H1 (cell line): ENCODE data around the gene LRRK1. TPM values are rescaled to one million over a fixed set of nuclear protein-coding genes. Genes with fewer than 3 reads are reported as not detected.

ENCODE experiments used
- CTCF ChIA-PET: fragments of 300-600 bp; sonication (Branson Sonifier 250); formaldehyde crosslinking; loops from one replicate; lab custom pipeline; 2021; ENCODE audit not compliant: partially characterized antibody; lab: Charles Lee
- POLR2A ChIA-PET: fragments of 300-600 bp; sonication (Branson Sonifier 250); formaldehyde crosslinking; loops from one replicate; lab custom pipeline; 2021; ENCODE audit warnings: inconsistent platforms; ENCODE audit not compliant: partially characterized antibody; lab: Charles Lee
- DNase-seq, 2 experiments: peaks; one replicate each; pipeline versions ENCODE4 v3.0.0 to v3.0.0-alpha.2; 2010 to 2022; ENCODE audit warnings: low spot score in 2 of 2, low read depth in 1 of 2, mixed read lengths in 1 of 2
- FAIRE-seq: peaks from 2 replicates; lab custom pipeline; 2011; peaks lifted over from hg19 to GRCh38; lab: Jason Lieb, UNC
- H2AFZ ChIP-seq: 2 replicates; pipeline ENCODE4 v1.8.1; 2012; ENCODE audit warnings: low read length, inconsistent platforms
- H2AK5ac ChIP-seq: 2 replicates; pipeline ENCODE4 v1.6.1; 2013; ENCODE audit warnings: low read depth, low read length
- H2BK120ac ChIP-seq: replicated peaks from 2 replicates; pipeline ENCODE3; 2013; ENCODE audit warnings: low read depth, low read length, inconsistent platforms
- H2BK12ac ChIP-seq: 2 replicates; pipeline ENCODE4 v1.6.1; 2013; ENCODE audit warnings: low read depth, low read length
- H2BK15ac ChIP-seq: 2 replicates; pipeline ENCODE4 v1.6.1; 2013; ENCODE audit warnings: low read length
- H2BK20ac ChIP-seq: 2 replicates; pipeline ENCODE4 v1.6.1; 2013; ENCODE audit warnings: low read length
- H2BK5ac ChIP-seq: 2 replicates; pipeline ENCODE4 v1.6.1; 2013; ENCODE audit warnings: low read depth, low read length
- H3K14ac ChIP-seq: 2 replicates; pipeline ENCODE4 v1.6.1; 2013; ENCODE audit warnings: inconsistent platforms; ENCODE audit not compliant: insufficient read length
- H3K18ac ChIP-seq: 2 replicates; pipeline ENCODE4 v1.6.1; 2013; ENCODE audit warnings: low read length; ENCODE audit errors: extremely low read depth
- H3K23ac ChIP-seq: 2 replicates; pipeline ENCODE4 v1.6.1; 2013; ENCODE audit warnings: inconsistent platforms; ENCODE audit not compliant: insufficient read length
- H3K23me2 ChIP-seq: 2 replicates; pipeline ENCODE4 v1.6.1; 2013; ENCODE audit warnings: low read depth, low read length
- H3K27ac ChIP-seq: 2 replicates; pipeline ENCODE4 v1.6.1; 2011; ENCODE audit warnings: low read depth, low read length, inconsistent platforms
- H3K27me3 ChIP-seq, 4 experiments: replicated peaks in 1 of 4; 1 replicate in 1 of 4; 2 replicates in 3 of 4; pipeline versions ENCODE4 v1.6.1 to v1.8.1; 2011 to 2013; ENCODE audit warnings: low read length in 3 of 4, mild to moderate bottlenecking in 3 of 4, inconsistent platforms in 2 of 4, mixed read lengths in 2 of 4, moderate library complexity in 1 of 4; ENCODE audit not compliant: control insufficient read depth in 3 of 4, insufficient read depth in 3 of 4; ENCODE audit errors: extremely low read depth in 1 of 4
- H3K36me3 ChIP-seq, 4 experiments: 2 replicates each; pipeline versions ENCODE4 v1.6.1 to v1.8.1; 2011 to 2013; ENCODE audit warnings: mild to moderate bottlenecking in 4 of 4, low read length in 3 of 4, moderate library complexity in 2 of 4, control low read depth in 1 of 4, inconsistent platforms in 1 of 4; ENCODE audit not compliant: insufficient read depth in 4 of 4, control insufficient read depth in 2 of 4
- H3K4ac ChIP-seq: replicated peaks from 2 replicates; pipeline ENCODE3; 2013; ENCODE audit warnings: low read length, low read depth, mixed read lengths, inconsistent platforms; ENCODE audit not compliant: insufficient read length
- H3K4me1 ChIP-seq, 4 experiments: replicated peaks in 1 of 4; 1 replicate in 1 of 4; 2 replicates in 3 of 4; pipeline versions ENCODE4 v1.6.1 to v1.8.1; 2011 to 2013; ENCODE audit warnings: low read length in 3 of 4, inconsistent platforms in 2 of 4, mixed read lengths in 1 of 4; ENCODE audit not compliant: insufficient read depth in 4 of 4, control insufficient read depth in 3 of 4
- H3K4me2 ChIP-seq, 2 experiments: 2 replicates each; pipeline versions ENCODE4 v1.6.1 to v1.8.1; 2011 to 2013; ENCODE audit warnings: low read depth in 2 of 2, low read length in 2 of 2, control low read depth in 1 of 2, inconsistent platforms in 1 of 2, mild to moderate bottlenecking in 1 of 2; ENCODE audit not compliant: insufficient read depth in 1 of 2
- H3K4me3 ChIP-seq, 4 experiments: fragments of 200-600, 300-600 bp in 1 of 4; sonication (generic), shearing (Covaris generic), sonication (Bioruptor Twin) in 1 of 4; 2 replicates each; pipeline versions ENCODE4 v1.5.1 to v1.8.1; 2011 to 2016; ENCODE audit warnings: low read length in 4 of 4, low read depth in 3 of 4, control low read depth in 2 of 4, inconsistent platforms in 2 of 4, mild to moderate bottlenecking in 2 of 4, mixed read lengths in 1 of 4, moderate library complexity in 1 of 4; ENCODE audit not compliant: insufficient read depth in 2 of 4; ENCODE audit errors: extremely low read depth in 1 of 4
- H3K56ac ChIP-seq: replicated peaks from 2 replicates; pipeline ENCODE3; 2013; ENCODE audit warnings: low read depth, mild to moderate bottlenecking, mixed read lengths, low read length, inconsistent platforms; ENCODE audit not compliant: insufficient read length
- H3K79me1 ChIP-seq: 2 replicates; pipeline ENCODE4 v1.6.1; 2013; ENCODE audit warnings: low read depth, low read length, control low read depth
- H3K79me2 ChIP-seq, 2 experiments: 2 replicates each; pipeline versions ENCODE4 v1.6.1 to v1.8.1; 2012 to 2013; ENCODE audit warnings: low read length in 2 of 2, mild to moderate bottlenecking in 2 of 2, inconsistent platforms in 1 of 2; ENCODE audit not compliant: insufficient read depth in 2 of 2, control insufficient read depth in 1 of 2
- H3K9ac ChIP-seq, 4 experiments: replicated peaks in 1 of 4; 1 replicate in 1 of 4; 2 replicates in 3 of 4; pipeline versions ENCODE4 v1.6.1 to v1.8.1; 2011 to 2013; ENCODE audit warnings: low read depth in 3 of 4, low read length in 3 of 4, control low read depth in 2 of 4, mild to moderate bottlenecking in 2 of 4, moderate library complexity in 2 of 4, inconsistent platforms in 1 of 4; ENCODE audit errors: extremely low read depth in 1 of 4
- H3K9me3 ChIP-seq, 2 experiments: 2 replicates each; pipeline versions ENCODE4 v1.6.1 to v1.8.1; 2012 to 2013; ENCODE audit warnings: mild to moderate bottlenecking in 2 of 2, moderate library complexity in 2 of 2, control low read depth in 1 of 2, inconsistent platforms in 1 of 2, low read depth in 1 of 2, low read length in 1 of 2, mixed read lengths in 1 of 2; ENCODE audit not compliant: insufficient read depth in 2 of 2
- H4K20me1 ChIP-seq, 2 experiments: replicated peaks in 1 of 2; 2 replicates each; pipeline versions ENCODE3 to v1.8.1; 2011 to 2013; ENCODE audit warnings: inconsistent platforms in 2 of 2, low read length in 2 of 2, mild to moderate bottlenecking in 1 of 2; ENCODE audit not compliant: insufficient read depth in 2 of 2, control insufficient read depth in 1 of 2
- H4K5ac ChIP-seq: 2 replicates; pipeline ENCODE4 v1.6.1; 2013; ENCODE audit warnings: low read length, low read depth, mixed read lengths, inconsistent platforms; ENCODE audit not compliant: insufficient read length
- H4K8ac ChIP-seq: 2 replicates; pipeline ENCODE4 v1.8.0; 2013; ENCODE audit warnings: mild to moderate bottlenecking, moderate library complexity, low read length, inconsistent platforms; ENCODE audit not compliant: insufficient read depth; ENCODE audit errors: extremely low read depth
- H4K91ac ChIP-seq: replicated peaks from 2 replicates; pipeline ENCODE3; 2013; ENCODE audit warnings: low read length, mixed read lengths, inconsistent platforms; ENCODE audit not compliant: insufficient read length
- POLR2A ChIP-seq, 2 experiments: IDR thresholded peaks; 1 replicate in 1 of 2; 2 replicates in 1 of 2; pipeline ENCODE4 v1.6.1; 2011; ENCODE audit warnings: low read depth in 2 of 2, low read length in 2 of 2, mild to moderate bottlenecking in 2 of 2; ENCODE audit errors: control extremely low read depth in 1 of 2
- RXRA ChIP-seq: IDR thresholded peaks from 2 replicates; pipeline ENCODE4 v1.6.1; 2011; ENCODE audit warnings: low read depth, mild to moderate bottlenecking, low read length, moderate library complexity; ENCODE audit not compliant: insufficient read depth
- WGBS, 2 experiments: shearing (Covaris generic) in 1 of 2; methylation state at CpG; one replicate each; pipeline versions ENCODE4 v1.1.6 to v1.1.7; 2013 to 2015; ENCODE audit warnings: low lambda C conversion rate in 2 of 2, mixed read lengths in 2 of 2, inconsistent platforms in 1 of 2, low coverage in 1 of 2, missing lambda C conversion rate in 1 of 2; ENCODE audit not compliant: insufficient replicate concordance in 2 of 2, insufficient coverage in 1 of 2, insufficient read length in 1 of 2; ENCODE audit errors: extremely low coverage in 1 of 2, missing lambda C conversion rate in 1 of 2; 5-methylcytosine and 5-hydroxymethylcytosine counted together
- polyA plus RNA-seq, 7 experiments: library from polyadenylated mRNA; depleted of rRNA in 3 of 7; stranded (reverse) in 5 of 7; unstranded in 2 of 7; fragments of >200 nt in 5 of 7; fragments of 200-250 nt in 2 of 7; gene quantifications; 1 replicate in 5 of 7; 2 replicates in 1 of 7; 4 replicates in 1 of 7; pipeline versions ENCODE4 v1.2.1 to v1.2.3, GENCODE V29; 2011 to 2013; ENCODE audit warnings: missing spikeins in 2 of 7, mixed read lengths in 2 of 7
- total RNA-seq: library from RNA; stranded (reverse); fragmentation: NEBNext Ultra II Directional; extraction: Animal tissue kit (Norgen Biotek cat#: 25700); gene quantifications from 2 replicates; pipeline ENCODE4 v1.2.1, GENCODE V29; 2021

Gene LRRK1
- total and polyA plus RNA-seq, 2 of the 8 experiments (the other 6 are each of a cell fraction or from before 2014, with no cell fraction given) = 1.2 to 3.6 TPM

DNA sequence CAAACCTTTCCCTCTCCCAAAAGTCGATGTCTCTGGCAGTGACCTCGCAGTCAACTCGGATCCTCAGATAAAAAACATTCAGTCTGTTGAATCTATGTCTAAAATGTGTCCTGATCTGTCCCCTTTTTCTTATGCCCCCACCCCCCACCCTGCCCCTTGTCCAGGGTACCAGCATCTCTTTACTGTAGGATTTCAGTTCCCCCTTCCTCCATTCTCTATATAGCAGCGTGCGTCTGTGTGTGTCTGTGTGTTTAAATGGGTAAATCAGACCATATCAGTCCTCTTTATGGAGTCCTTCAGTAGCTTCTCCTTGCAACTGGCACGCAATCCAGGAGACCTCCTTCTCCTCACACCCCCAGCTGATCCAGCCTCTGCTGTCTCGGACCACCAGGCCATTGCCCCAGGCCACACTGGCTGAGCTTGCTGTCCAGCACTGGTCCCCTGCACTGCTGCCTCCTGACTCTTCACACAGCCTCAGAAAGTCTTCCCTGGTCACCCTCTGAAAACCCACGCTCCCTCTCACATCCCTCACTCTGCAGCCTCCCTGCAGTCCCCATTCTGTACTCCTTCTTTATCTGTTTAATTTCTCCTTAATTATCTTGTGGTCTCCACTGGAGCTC is 1.5 kb downstream of the LRRK1 start:
- H2BK20ac ChIP-seq = no peak overlapping the region
- no peaks in the 10 kb centered on the region for H3K36me3 ChIP-seq
- H3K79me1 ChIP-seq = no peaks in the 10 kb centered on the region
- H3K4me1 ChIP-seq = peaks cover 0 to 6% (median 1%) of the 10 kb centered on the region in 4 experiments; a peak in 4 of 7 replicates
- H3K4me2 ChIP-seq = peak overlapping the region in 1 of 2 experiments; percentile 89; a peak in 1 of 4 replicates
- no peak overlapping the region for H2AK5ac ChIP-seq
- FAIRE-seq (no peak), DNase-seq (no peak)
- no peak overlapping the region for H3K18ac ChIP-seq
- no peaks in the 10 kb centered on the region for H3K79me2 ChIP-seq
- no peak overlapping the region for H2BK120ac ChIP-seq
- TF ChIP-seq POLR2A (IDR thresholded peaks at IDR 0.05; ENCODE audit: control extremely low read depth in 1 of 2, low read depth in 2 of 2, low read length in 2 of 2) (no peak), RXRA (no peak)
- no peak overlapping the region; the same call in 1 of the 2 replicates for H2BK12ac ChIP-seq
- no peak overlapping the region for H3K56ac ChIP-seq
- CTCF ChIA-PET = interaction anchor here (0.6 to 12.2 kb wide), 11 partner anchors 8 to 100 kb away, joined by 4 to 405 read pairs (median 6); partner anchors contain the start of gene ALDH1A3
- H4K20me1 ChIP-seq = no peaks in the 10 kb centered on the region
- H3K4me3 ChIP-seq = no peak overlapping the region
- H3K23ac ChIP-seq = no peak overlapping the region
- no peak overlapping the region for H3K9ac ChIP-seq
- H2AFZ ChIP-seq = no peak overlapping the region
- H4K91ac ChIP-seq = no peak overlapping the region
- POLR2A ChIA-PET = interaction anchor here (1.1 to 1.5 kb wide), 2 partner anchors 10 to 80 kb away, joined by 3 read pairs; no protein-coding TSS in a partner anchor
- H3K14ac ChIP-seq = no peak overlapping the region
- 81% methylated on average over 8 of the region's 8 CpGs; no CpG with 5 or more reads in 1 of the 2 experiments for WGBS, 2 experiments
- 0 out of 2 replicates have a peak overlapping the region, but pooled peaks have one; percentile 72 for H2BK15ac ChIP-seq
- peaks cover 13% of the 10 kb centered on the region; the same call in 1 of the 2 replicates for H3K23me2 ChIP-seq
- peaks cover 32 to 59% (median 48%) of the 10 kb centered on the region in 4 experiments for H3K27me3 ChIP-seq
- no peak overlapping the region for H4K5ac ChIP-seq
- H4K8ac ChIP-seq = no peak overlapping the region
- H3K27ac ChIP-seq = no peak overlapping the region
- no peaks in the 10 kb centered on the region; a peak in 1 of 4 replicates for H3K9me3 ChIP-seq
- H3K4ac ChIP-seq = no peak overlapping the region
- no peak overlapping the region for H2BK5ac ChIP-seq
